Brain microvascular endothelial cell (primary cell): ENCODE results near the gene DENND1A.

ENCODE experiments used
- DNase-seq: peaks from one replicate; pipeline ENCODE4 v3.0.0-alpha.2; 2020
- H3K27ac ChIP-seq: fragments of 250-450 bp; sonication (Bioruptor Pico); 2 replicates; pipeline ENCODE4 v1.5.1; 2020; ENCODE audit warnings: mild to moderate bottlenecking, moderate library complexity
- H3K27me3 ChIP-seq: fragments of 250-450 bp; sonication (Bioruptor Pico); replicated peaks from 2 replicates; pipeline ENCODE4 v1.5.1; 2020; ENCODE audit warnings: mild to moderate bottlenecking
- H3K36me3 ChIP-seq: fragments of 250-450 bp; sonication (Bioruptor Pico); replicated peaks from 2 replicates; pipeline ENCODE4 v1.5.1; 2020; ENCODE audit warnings: mild to moderate bottlenecking
- H3K4me3 ChIP-seq: 2 replicates; pipeline ENCODE4 v1.5.1; 2011; ENCODE audit warnings: low read depth, mild to moderate bottlenecking, control low read depth, low read length, moderate library complexity
- CTCF ChIP-seq: IDR thresholded peaks from 2 replicates; pipeline ENCODE4 v1.5.1; 2011; ENCODE audit warnings: low read depth, mild to moderate bottlenecking, moderate library complexity, low read length, control low read depth, inconsistent platforms; ENCODE audit errors: missing control alignments
- in situ Hi-C: cut with HindIII; loops from 2 replicates; pipeline ENCODE4 v1.10.0; 2017; ENCODE audit warnings: low sequenced_read_pairs, low pct_ligation_motif_present

The DENND1A gene

GRCh38 chr9:123686829-123687192 lies 243.1 kb downstream of the DENND1A start:
- in situ Hi-C loops, result no loop called here
- Histone ChIP-seq H3K4me3 (no peak overlapping the region), H3K36me3 (no peaks in the 10 kb centered on the region), H3K27ac (no peak overlapping the region), H3K27me3 (no peaks in the 10 kb centered on the region)
- DNase-seq, result no peak
- TF ChIP-seq CTCF, result no peak

- no peak overlapping the region for H3K27ac ChIP-seq
- in situ Hi-C loops, result no loop called here
- no peaks in the 10 kb centered on the region for H3K36me3 ChIP-seq
- no peaks in the 10 kb centered on the region for H3K27me3 ChIP-seq
- TF ChIP-seq CTCF, result no peak
- DNase-seq, result peak; percentile 40
- H3K4me3 ChIP-seq, result no peak overlapping the region
These were observed 243.6 kb downstream of the DENND1A start for GRCh38 chr9:123686131-123686828.

GRCh38 chr9:123685489-123686083 lies 244.3 kb downstream of the DENND1A start:
- Histone ChIP-seq H3K36me3 (no peaks in the 10 kb centered on the region), H3K27ac (no peak overlapping the region), H3K27me3 (no peaks in the 10 kb centered on the region), H3K4me3 (no peak overlapping the region)
- in situ Hi-C loops, result no loop called here
- no peak for DNase-seq
- no peak for TF ChIP-seq CTCF

GRCh38 chr9:123684393-123685149 lies 245.4 kb downstream of the DENND1A start:
- in situ Hi-C loops, result no loop called here
- no peak for DNase-seq

GRCh38 chr9:123682746-123683145 lies 247.2 kb downstream of the DENND1A start:
- no peak for TF ChIP-seq CTCF
- in situ Hi-C loops, result no loop called here
- Histone ChIP-seq H3K4me3 (no peak overlapping the region), H3K27ac (no peak overlapping the region), H3K27me3 (no peaks in the 10 kb centered on the region), H3K36me3 (no peaks in the 10 kb centered on the region)
- no peak for DNase-seq

More at GRCh38 chr9:123684393-123685149, 245.4 kb downstream of the DENND1A start:
- Histone ChIP-seq H3K36me3 (no peaks in the 10 kb centered on the region), H3K27ac (no peak overlapping the region), H3K4me3 (no peak overlapping the region), H3K27me3 (no peaks in the 10 kb centered on the region)
- TF ChIP-seq CTCF, result no peak
